ENCODE data around the gene GMIP. TPM values are rescaled to one million over a fixed set of nuclear protein-coding genes. Genes with fewer than 3 reads are reported as not detected.

GMIP gene
- total RNA-seq, 1 donor from 2014 or later: 18.5 TPM

GRCh38 chr19:19679176-19680073, 36.0 kb upstream of the GMIP start:
- no peak for TF ChIP-seq CTCF (IDR thresholded peaks at IDR 0.05; ENCODE audit: unreplicated experiment)
- DNase-seq (ENCODE audit: low spot score): no peak
- Mint-ChIP-seq H3K4me3 (ENCODE audit: unreplicated experiment) (peak overlapping the region; percentile 82), H3K27ac (ENCODE audit: unreplicated experiment) (no peak overlapping the region), H3K4me1 (ENCODE audit: unreplicated experiment) (no peaks in the 10 kb centered on the region), H3K9me3 (ENCODE audit: unreplicated experiment) (peaks cover 4% of the 10 kb centered on the region), H3K36me3 (ENCODE audit: low read depth, unreplicated experiment) (peaks cover 70% of the 10 kb centered on the region), H3K27me3 (ENCODE audit: unreplicated experiment) (peaks cover 6% of the 10 kb centered on the region)

GRCh38 chr19:19677579-19677978, 34.1 kb upstream of the GMIP start:
- Mint-ChIP-seq H3K27ac (ENCODE audit: unreplicated experiment) (no peak overlapping the region), H3K36me3 (ENCODE audit: low read depth, unreplicated experiment) (peaks cover 58% of the 10 kb centered on the region), H3K27me3 (ENCODE audit: unreplicated experiment) (peaks cover 1% of the 10 kb centered on the region), H3K4me1 (ENCODE audit: unreplicated experiment) (no peaks in the 10 kb centered on the region), H3K4me3 (ENCODE audit: unreplicated experiment) (peak overlapping the region; percentile 73), H3K9me3 (ENCODE audit: unreplicated experiment) (peaks cover 4% of the 10 kb centered on the region)
- DNase-seq (ENCODE audit: low spot score): no peak
- TF ChIP-seq CTCF (IDR thresholded peaks at IDR 0.05; ENCODE audit: unreplicated experiment): no peak

GRCh38 chr19:19674315-19674714, 30.9 kb upstream of the GMIP start:
- H3K4me1 Mint-ChIP-seq (ENCODE audit: unreplicated experiment): peaks cover 11% of the 10 kb centered on the region
- TF ChIP-seq CTCF (IDR thresholded peaks at IDR 0.05; ENCODE audit: unreplicated experiment): no peak
- H3K27me3 Mint-ChIP-seq (ENCODE audit: unreplicated experiment): peaks cover 10% of the 10 kb centered on the region
- DNase-seq (ENCODE audit: low spot score): no peak
- H3K4me3 Mint-ChIP-seq (ENCODE audit: unreplicated experiment): peak overlapping the region; percentile 1
- peaks cover 39% of the 10 kb centered on the region for H3K36me3 Mint-ChIP-seq (ENCODE audit: low read depth, unreplicated experiment)
- H3K9me3 Mint-ChIP-seq (ENCODE audit: unreplicated experiment): peaks cover 4% of the 10 kb centered on the region
- no peak overlapping the region for H3K27ac Mint-ChIP-seq (ENCODE audit: unreplicated experiment)

GRCh38 chr19:19672816-19673215, 29.4 kb upstream of the GMIP start:
- Mint-ChIP-seq H3K36me3 (ENCODE audit: low read depth, unreplicated experiment) (peaks cover 27% of the 10 kb centered on the region), H3K27me3 (ENCODE audit: unreplicated experiment) (peaks cover 10% of the 10 kb centered on the region), H3K9me3 (ENCODE audit: unreplicated experiment) (peaks cover 2% of the 10 kb centered on the region), H3K4me1 (ENCODE audit: unreplicated experiment) (peaks cover 17% of the 10 kb centered on the region), H3K4me3 (ENCODE audit: unreplicated experiment) (no peak overlapping the region), H3K27ac (ENCODE audit: unreplicated experiment) (no peak overlapping the region)
- DNase-seq (ENCODE audit: low spot score): no peak
- TF ChIP-seq CTCF (IDR thresholded peaks at IDR 0.05; ENCODE audit: unreplicated experiment): no peak

- TF ChIP-seq CTCF (IDR thresholded peaks at IDR 0.05; ENCODE audit: unreplicated experiment): no peak
- Mint-ChIP-seq H3K9me3 (ENCODE audit: unreplicated experiment) (no peaks in the 10 kb centered on the region), H3K4me1 (ENCODE audit: unreplicated experiment) (peaks cover 17% of the 10 kb centered on the region), H3K4me3 (ENCODE audit: unreplicated experiment) (peak overlapping the region; percentile 92), H3K27me3 (ENCODE audit: unreplicated experiment) (peaks cover 12% of the 10 kb centered on the region), H3K36me3 (ENCODE audit: low read depth, unreplicated experiment) (peaks cover 6% of the 10 kb centered on the region), H3K27ac (ENCODE audit: unreplicated experiment) (peak overlapping the region; percentile 84)
- DNase-seq (ENCODE audit: low spot score): no peak
Observed at GRCh38 chr19:19670070-19670551, 26.7 kb upstream of the GMIP start.
